ENCODE measurements around the gene POLL.

The POLL gene

DNA sequence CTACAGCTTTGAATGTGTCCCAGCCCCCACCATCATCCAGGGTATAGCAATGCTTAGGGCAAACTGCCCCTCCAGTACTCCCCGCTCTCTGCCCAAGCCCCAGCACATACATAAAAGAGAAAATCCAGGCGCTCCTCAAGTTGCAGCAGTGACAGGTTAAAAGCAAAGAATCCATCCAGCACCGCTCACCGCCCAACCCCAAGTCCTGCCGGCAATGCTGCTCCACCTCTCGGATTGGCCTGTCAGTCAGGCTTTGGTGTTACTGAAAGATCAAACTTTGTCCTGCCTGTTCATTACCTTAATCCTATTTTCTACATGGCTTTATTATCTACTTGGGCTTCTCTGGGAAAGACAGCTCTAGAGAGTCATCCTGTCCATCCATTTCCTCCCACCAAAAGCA is 31.9 kb upstream of the POLL start:
- no peak overlapping the region for H4K91ac ChIP-seq (ENCODE audit: low read length)
- no peak overlapping the region for H3K4me3 ChIP-seq (ENCODE audit: insufficient read depth in 1 of 2, low read depth in 1 of 2, low read length in 2 of 2)
- H2BK120ac ChIP-seq (ENCODE audit: low read depth, low read length), result no peak overlapping the region
- DNase-seq, result no peak
- H3K4me2 ChIP-seq (ENCODE audit: low read length, poor library complexity, severe bottlenecking), result no peak overlapping the region
- H2BK5ac ChIP-seq (ENCODE audit: low read depth, low read length, poor library complexity, severe bottlenecking), result no peak overlapping the region
- H4K8ac ChIP-seq (ENCODE audit: low read length), result no peak overlapping the region
- H3K4me1 ChIP-seq (ENCODE audit: control insufficient read depth, insufficient read depth, low read depth, low read length), result peaks cover 7% of the 10 kb centered on the region
- H3K36me3 ChIP-seq (ENCODE audit: control insufficient read depth in 1 of 2, insufficient read depth in 2 of 2, low read depth in 1 of 2, low read length in 2 of 2), result peaks cover 44 to 75% of the 10 kb centered on the region in 2 experiments
- H2AK5ac ChIP-seq (ENCODE audit: low read length, severe bottlenecking), result no peak overlapping the region
- H3K9me3 ChIP-seq (ENCODE audit: control insufficient read depth, low read length), result no peaks in the 10 kb centered on the region
- no peak overlapping the region for H2BK12ac ChIP-seq (ENCODE audit: low read length in 2 of 2)
- 96% methylated on average over 6 of the region's 6 CpGs for whole genome bisulfite sequencing
- H3K9ac ChIP-seq (ENCODE audit: low read length), result no peak overlapping the region
- H3K18ac ChIP-seq (ENCODE audit: low read depth in 1 of 2, low read length in 2 of 2), result no peak overlapping the region
- no peak overlapping the region for H2AFZ ChIP-seq (ENCODE audit: low read depth, low read length)
- H3K27ac ChIP-seq (ENCODE audit: low read length, poor library complexity, severe bottlenecking), result no peak overlapping the region
- H2BK15ac ChIP-seq (ENCODE audit: low read depth, poor library complexity, severe bottlenecking), result no peak overlapping the region
- no peaks in the 10 kb centered on the region for H3K27me3 ChIP-seq (ENCODE audit: control insufficient read depth in 1 of 2, insufficient read depth in 1 of 2, low read length in 2 of 2)
- H3K4ac ChIP-seq (ENCODE audit: low read depth in 1 of 2, low read length in 2 of 2), result no peak overlapping the region
- H3K23ac ChIP-seq (ENCODE audit: low read length in 2 of 2), result no peak overlapping the region
- H3K14ac ChIP-seq (ENCODE audit: low read length in 2 of 2), result no peak overlapping the region
- H3K79me1 ChIP-seq (replicated peaks; ENCODE audit: low read length, poor library complexity, severe bottlenecking), result peaks cover 5% of the 10 kb centered on the region

DNA sequence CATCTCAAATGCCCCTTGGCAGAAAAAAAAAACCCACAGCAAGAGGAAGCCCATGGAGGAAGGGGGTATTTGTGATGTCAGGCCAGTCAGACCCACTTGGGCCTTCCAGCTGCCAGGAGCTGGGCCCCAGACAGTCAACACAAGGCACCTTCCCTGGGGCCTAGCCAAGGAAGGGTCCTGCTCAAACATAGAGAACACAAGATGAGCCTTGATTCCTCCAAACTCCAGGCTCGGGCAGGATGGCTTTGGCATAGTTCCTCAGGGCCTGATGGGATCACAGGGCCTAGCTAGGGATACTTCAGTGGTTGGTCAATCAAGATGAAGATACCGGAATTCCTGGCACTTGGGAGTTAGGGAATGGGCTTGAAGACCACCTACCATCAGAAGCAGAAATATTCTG is 30.8 kb upstream of the POLL start:
- H3K23ac ChIP-seq (ENCODE audit: low read length in 2 of 2), result no peak overlapping the region
- H2BK5ac ChIP-seq (ENCODE audit: low read depth, low read length, poor library complexity, severe bottlenecking), result no peak overlapping the region
- H2AFZ ChIP-seq (ENCODE audit: low read depth, low read length), result no peak overlapping the region
- H3K18ac ChIP-seq (ENCODE audit: low read depth in 1 of 2, low read length in 2 of 2), result no peak overlapping the region
- WGBS, result 88% methylated on average over 2 of the region's 2 CpGs
- no peak overlapping the region for H3K4me2 ChIP-seq (ENCODE audit: low read length, poor library complexity, severe bottlenecking)
- no peak overlapping the region for H2BK15ac ChIP-seq (ENCODE audit: low read depth, poor library complexity, severe bottlenecking)
- H3K36me3 ChIP-seq (ENCODE audit: control insufficient read depth in 1 of 2, insufficient read depth in 2 of 2, low read depth in 1 of 2, low read length in 2 of 2), result peaks cover 41 to 65% of the 10 kb centered on the region in 2 experiments
- no peak overlapping the region for H2AK5ac ChIP-seq (ENCODE audit: low read length, severe bottlenecking)
- H4K8ac ChIP-seq (ENCODE audit: low read length), result no peak overlapping the region
- H3K27me3 ChIP-seq (ENCODE audit: control insufficient read depth in 1 of 2, insufficient read depth in 1 of 2, low read length in 2 of 2), result no peaks in the 10 kb centered on the region
- peaks cover 8% of the 10 kb centered on the region for H3K4me1 ChIP-seq (ENCODE audit: control insufficient read depth, insufficient read depth, low read depth, low read length)
- no peak overlapping the region for H3K4ac ChIP-seq (ENCODE audit: low read depth in 1 of 2, low read length in 2 of 2)
- no peak overlapping the region for H3K4me3 ChIP-seq (ENCODE audit: insufficient read depth in 1 of 2, low read depth in 1 of 2, low read length in 2 of 2)
- H2BK12ac ChIP-seq (ENCODE audit: low read length in 2 of 2), result no peak overlapping the region
- no peak overlapping the region for H3K9ac ChIP-seq (ENCODE audit: low read length)
- H4K91ac ChIP-seq (ENCODE audit: low read length), result no peak overlapping the region
- peaks cover 4% of the 10 kb centered on the region for H3K79me1 ChIP-seq (replicated peaks; ENCODE audit: low read length, poor library complexity, severe bottlenecking)
- H3K14ac ChIP-seq (ENCODE audit: low read length in 2 of 2), result no peak overlapping the region
- no peaks in the 10 kb centered on the region for H3K9me3 ChIP-seq (ENCODE audit: control insufficient read depth, low read length)
- no peak for DNase-seq
- H3K27ac ChIP-seq (ENCODE audit: low read length, poor library complexity, severe bottlenecking), result no peak overlapping the region
- no peak overlapping the region for H2BK120ac ChIP-seq (ENCODE audit: low read depth, low read length)

DNA sequence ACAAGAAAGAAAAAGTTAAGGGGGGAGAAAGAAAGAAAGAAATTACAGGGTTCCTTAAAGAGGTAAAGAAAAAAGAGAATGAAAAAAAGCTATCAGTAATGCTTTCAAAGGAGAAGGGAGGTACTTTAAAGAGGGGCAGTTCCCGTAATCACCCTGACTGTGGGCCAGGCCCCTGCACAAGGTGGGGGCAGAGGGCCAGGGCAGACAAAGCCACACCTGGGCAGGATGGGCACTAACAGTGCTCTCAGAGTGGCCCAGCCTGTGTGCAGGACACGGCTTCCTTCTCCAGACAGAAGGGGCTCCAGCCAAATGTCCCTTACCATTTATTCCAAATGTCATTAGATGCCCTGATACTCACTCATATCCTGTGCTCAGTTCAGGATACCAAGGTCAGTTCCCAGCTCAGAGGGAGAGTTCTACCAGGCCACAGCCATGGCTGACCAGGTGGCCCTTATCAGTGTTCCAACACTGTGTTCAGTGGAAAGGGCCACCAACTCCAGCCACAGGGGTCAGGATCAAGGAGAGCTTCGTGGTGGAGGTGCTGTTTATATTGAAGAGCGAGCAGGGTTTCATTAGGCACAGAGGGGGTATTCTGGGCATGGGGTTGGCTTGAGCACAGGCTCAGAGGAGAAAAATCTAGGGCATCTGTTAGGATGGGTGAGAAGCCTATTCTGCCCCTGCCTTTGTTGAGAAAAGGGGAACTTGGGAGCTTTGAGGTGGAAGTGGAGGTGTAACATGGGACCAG is 29.9 kb upstream of the POLL start:
- Histone ChIP-seq H4K91ac (ENCODE audit: low read length) (no peak overlapping the region), H3K4ac (ENCODE audit: low read depth in 1 of 2, low read length in 2 of 2) (no peak overlapping the region), H3K4me3 (ENCODE audit: insufficient read depth in 1 of 2, low read depth in 1 of 2, low read length in 2 of 2) (no peak overlapping the region), H2BK12ac (ENCODE audit: low read length in 2 of 2) (no peak overlapping the region), H2AK5ac (ENCODE audit: low read length, severe bottlenecking) (no peak overlapping the region), H3K4me1 (ENCODE audit: control insufficient read depth, insufficient read depth, low read depth, low read length) (peaks cover 8% of the 10 kb centered on the region), H3K18ac (ENCODE audit: low read depth in 1 of 2, low read length in 2 of 2) (no peak overlapping the region), H3K4me2 (ENCODE audit: low read length, poor library complexity, severe bottlenecking) (no peak overlapping the region), H3K14ac (ENCODE audit: low read length in 2 of 2) (no peak overlapping the region), H2BK120ac (ENCODE audit: low read depth, low read length) (no peak overlapping the region), H3K27ac (ENCODE audit: low read length, poor library complexity, severe bottlenecking) (no peak overlapping the region), H3K9me3 (ENCODE audit: control insufficient read depth, low read length) (no peaks in the 10 kb centered on the region), H2AFZ (ENCODE audit: low read depth, low read length) (no peak overlapping the region), H4K8ac (ENCODE audit: low read length) (no peak overlapping the region), H3K23ac (ENCODE audit: low read length in 2 of 2) (no peak overlapping the region), H3K9ac (ENCODE audit: low read length) (no peak overlapping the region), H3K36me3 (ENCODE audit: control insufficient read depth in 1 of 2, insufficient read depth in 2 of 2, low read depth in 1 of 2, low read length in 2 of 2) (peaks cover 44 to 56% of the 10 kb centered on the region in 2 experiments), H3K79me1 (replicated peaks; ENCODE audit: low read length, poor library complexity, severe bottlenecking) (peaks cover 7% of the 10 kb centered on the region), H2BK5ac (ENCODE audit: low read depth, low read length, poor library complexity, severe bottlenecking) (no peak overlapping the region), H3K27me3 (ENCODE audit: control insufficient read depth in 1 of 2, insufficient read depth in 1 of 2, low read length in 2 of 2) (no peaks in the 10 kb centered on the region), H2BK15ac (ENCODE audit: low read depth, poor library complexity, severe bottlenecking) (no peak overlapping the region)
- WGBS, result 91% methylated on average over 4 of the region's 4 CpGs
- DNase-seq, result no peak

DNA sequence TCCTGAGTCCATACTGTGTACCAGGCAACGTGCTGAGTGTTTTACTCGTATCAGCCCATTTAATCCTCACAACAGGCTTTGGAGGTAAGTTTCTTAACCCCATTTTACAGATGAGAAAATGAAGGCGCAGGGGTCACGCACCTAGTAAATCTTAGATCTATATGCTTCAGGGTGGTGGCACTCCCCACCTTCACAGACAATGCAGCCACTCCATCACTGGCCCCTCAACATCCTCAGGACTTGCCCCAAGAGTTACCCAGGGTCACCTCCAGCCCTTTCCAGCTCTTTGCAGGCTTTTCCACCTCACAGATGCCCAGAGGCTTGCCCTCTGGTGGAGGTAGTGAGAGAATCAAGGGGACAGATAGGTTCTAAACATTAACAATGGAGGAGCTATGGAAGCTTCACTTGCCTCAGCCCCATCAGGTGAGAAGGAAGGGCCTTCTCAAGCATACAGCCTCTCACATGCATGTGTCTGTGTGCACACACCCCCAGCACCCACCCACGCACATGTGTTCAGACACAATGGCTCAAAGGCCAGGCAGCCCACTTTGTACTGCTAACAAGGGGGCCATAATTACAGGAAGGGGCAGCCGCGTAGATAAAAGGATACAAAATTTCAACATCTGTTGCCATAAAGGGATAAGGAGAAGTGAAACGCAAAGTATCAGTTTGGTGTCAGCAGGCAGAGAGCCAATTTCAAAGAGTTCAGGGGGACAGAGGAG is 29.2 kb upstream of the POLL start:
- Histone ChIP-seq H3K79me1 (replicated peaks; ENCODE audit: low read length, poor library complexity, severe bottlenecking) (peaks cover 7% of the 10 kb centered on the region), H3K27me3 (ENCODE audit: control insufficient read depth in 1 of 2, insufficient read depth in 1 of 2, low read length in 2 of 2) (no peaks in the 10 kb centered on the region), H2BK12ac (ENCODE audit: low read length in 2 of 2) (no peak overlapping the region), H3K4ac (ENCODE audit: low read depth in 1 of 2, low read length in 2 of 2) (no peak overlapping the region), H4K91ac (ENCODE audit: low read length) (no peak overlapping the region), H3K9ac (ENCODE audit: low read length) (no peak overlapping the region), H2AFZ (ENCODE audit: low read depth, low read length) (no peak overlapping the region), H2BK120ac (ENCODE audit: low read depth, low read length) (no peak overlapping the region), H3K23ac (ENCODE audit: low read length in 2 of 2) (no peak overlapping the region), H2AK5ac (ENCODE audit: low read length, severe bottlenecking) (no peak overlapping the region), H3K4me2 (ENCODE audit: low read length, poor library complexity, severe bottlenecking) (no peak overlapping the region), H3K36me3 (ENCODE audit: control insufficient read depth in 1 of 2, insufficient read depth in 2 of 2, low read depth in 1 of 2, low read length in 2 of 2) (peaks cover 48 to 53% of the 10 kb centered on the region in 2 experiments), H3K4me3 (ENCODE audit: insufficient read depth in 1 of 2, low read depth in 1 of 2, low read length in 2 of 2) (no peak overlapping the region), H3K18ac (ENCODE audit: low read depth in 1 of 2, low read length in 2 of 2) (no peak overlapping the region), H4K8ac (ENCODE audit: low read length) (no peak overlapping the region), H3K4me1 (ENCODE audit: control insufficient read depth, insufficient read depth, low read depth, low read length) (peaks cover 8% of the 10 kb centered on the region), H3K9me3 (ENCODE audit: control insufficient read depth, low read length) (no peaks in the 10 kb centered on the region), H2BK5ac (ENCODE audit: low read depth, low read length, poor library complexity, severe bottlenecking) (no peak overlapping the region), H2BK15ac (ENCODE audit: low read depth, poor library complexity, severe bottlenecking) (no peak overlapping the region), H3K14ac (ENCODE audit: low read length in 2 of 2) (no peak overlapping the region), H3K27ac (ENCODE audit: low read length, poor library complexity, severe bottlenecking) (no peak overlapping the region)
- no peak for DNase-seq
- 91% methylated on average over 8 of the region's 8 CpGs for WGBS

All from mesenchymal stem cell (in vitro differentiated cells and primary cell).